D341Med (cell line): ENCODE results near the gene STPG3.

Experiments
- DNase-seq: peaks from one replicate; pipeline ENCODE4 v3.0.0; 2012; ENCODE audit warnings: low spot score

The STPG3 gene

GRCh38 chr9:137222190-137223077 is 28.7 kb upstream of the STPG3 start, which contains the start of gene RNF208:
TSS of gene RNF208 (minus strand) at chr9:137222240. CDS start at chr9:137221212, 1,028 bp downstream.
- DNase-seq: peak; percentile 87

GRCh38 chr9:137223078-137223970 is 27.8 kb upstream of the STPG3 start:
- peak; percentile 96 for DNase-seq

GRCh38 chr9:137224830-137225694 is 26.0 kb upstream of the STPG3 start, which contains the start of gene CYSRT1:
TSS of gene CYSRT1 (plus strand) at chr9:137225174. CDS start at chr9:137225622, 448 bp downstream.
- DNase-seq: no peak

GRCh38 chr9:137225699-137226331 is 25.3 kb upstream of the STPG3 start:
- no peak for DNase-seq

- no peak for DNase-seq
Observed at GRCh38 chr9:137226338-137227053, 24.6 kb upstream of the STPG3 start.

GRCh38 chr9:137227054-137227852 is 23.8 kb upstream of the STPG3 start, which contains the start of gene RNF224:
TSS of gene RNF224 (plus strand) at chr9:137227502. CDS start at chr9:137228336, 834 bp downstream.
- DNase-seq: peak; percentile 87

GRCh38 chr9:137227853-137228505 is 23.1 kb upstream of the STPG3 start:
- DNase-seq: no peak

- DNase-seq: no peak
Observed at GRCh38 chr9:137228506-137228967, 22.5 kb upstream of the STPG3 start.

GRCh38 chr9:137228968-137229896 is 21.9 kb upstream of the STPG3 start:
- DNase-seq: no peak

GRCh38 chr9:137229903-137230704 is 21.0 kb upstream of the STPG3 start:
- DNase-seq: no peak

- no peak for DNase-seq
Observed at GRCh38 chr9:137230705-137231371, 20.2 kb upstream of the STPG3 start, which contains the start of gene SLC34A3. TSS of gene SLC34A3 (plus strand) at chr9:137230901. CDS start at chr9:137231703, 802 bp downstream.

GRCh38 chr9:137231372-137232039 is 19.6 kb upstream of the STPG3 start:
- no peak for DNase-seq

- no peak for DNase-seq
Observed at GRCh38 chr9:137232101-137232500, 19.0 kb upstream of the STPG3 start.

GRCh38 chr9:137232510-137232909 is 18.6 kb upstream of the STPG3 start:
- no peak for DNase-seq

GRCh38 chr9:137233143-137233980 is 17.7 kb upstream of the STPG3 start:
- DNase-seq: no peak
